Neuron (in vitro differentiated cells): ENCODE data around the gene ACER3.
"Not testable (repeated sequence)": the region's sequence is repeated elsewhere in the genome, so short reads cannot be mapped to it uniquely, and the experiment has no call there.

Experiments
- H2AFZ ChIP-seq: one replicate; pipeline ENCODE4 v1.6.1; 2013; ENCODE audit warnings: low read depth, mild to moderate bottlenecking, inconsistent platforms, low read length, moderate library complexity
- H3K27me3 ChIP-seq: one replicate; pipeline ENCODE4 v1.6.1; 2013; ENCODE audit warnings: low read length; ENCODE audit not compliant: insufficient read depth
- H3K36me3 ChIP-seq: one replicate; pipeline ENCODE4 v1.6.1; 2013; ENCODE audit warnings: low read length; ENCODE audit not compliant: insufficient read depth
- H3K4me1 ChIP-seq: one replicate; pipeline ENCODE4 v1.6.1; 2013; ENCODE audit warnings: low read length; ENCODE audit not compliant: insufficient read depth
- H3K4me3 ChIP-seq: 2 replicates; pipeline ENCODE4 v1.5.1; 2013; ENCODE audit warnings: mild to moderate bottlenecking, low read length, moderate library complexity
- H3K9me3 ChIP-seq: one replicate; pipeline ENCODE4 v1.6.1; 2013; ENCODE audit warnings: low read length

ACER3 gene

GRCh38 chr11:76827005-76827404 lies 33.7 kb upstream of the ACER3 start:
- H3K9me3 ChIP-seq, H2AFZ ChIP-seq, H3K4me3 ChIP-seq, H3K27me3 ChIP-seq, H3K4me1 ChIP-seq, H3K36me3 ChIP-seq: not testable (repeated sequence)

- Histone ChIP-seq H3K36me3 (no peaks in the 10 kb centered on the region), H3K9me3 (no peaks in the 10 kb centered on the region), H2AFZ (no peak overlapping the region), H3K4me1 (no peaks in the 10 kb centered on the region), H3K4me3 (no peak overlapping the region), H3K27me3 (no peaks in the 10 kb centered on the region)
Measured at GRCh38 chr11:76830639-76831327, 29.9 kb upstream of the ACER3 start.

DNA sequence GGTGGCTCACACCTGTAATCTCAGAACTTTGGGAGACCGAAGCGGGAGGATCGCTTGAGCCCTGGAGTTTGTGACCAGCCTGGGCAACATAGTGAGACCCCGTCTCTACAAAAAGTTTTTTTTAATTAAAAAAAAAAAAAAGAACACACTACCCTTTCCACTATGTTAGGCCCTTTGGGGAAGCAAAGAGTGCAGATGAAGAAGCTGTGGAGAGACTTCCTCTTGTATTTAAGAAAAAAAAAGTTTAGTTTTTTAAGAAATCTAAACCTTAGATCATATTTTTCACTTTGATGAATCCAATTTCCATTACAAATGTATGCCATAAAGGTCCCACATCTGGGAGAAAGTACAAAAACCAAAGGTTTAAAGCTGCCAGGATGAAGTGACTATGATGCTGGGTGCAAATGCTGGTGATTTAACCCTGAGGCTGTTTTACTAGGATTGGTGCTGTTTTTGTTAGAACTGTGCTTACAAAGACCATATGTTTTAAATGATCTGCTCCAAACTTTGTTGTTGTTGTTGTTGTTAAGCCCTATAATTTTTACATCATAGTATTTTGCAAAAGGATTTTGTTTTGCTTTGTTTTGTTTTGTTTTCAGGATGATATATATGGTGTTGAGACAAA lies 28.9 kb upstream of the ACER3 start:
- Histone ChIP-seq H3K9me3 (no peaks in the 10 kb centered on the region), H3K27me3 (no peaks in the 10 kb centered on the region), H3K4me1 (peaks cover 2% of the 10 kb centered on the region), H2AFZ (no peak overlapping the region), H3K36me3 (no peaks in the 10 kb centered on the region), H3K4me3 (no peak overlapping the region)

- no peaks in the 10 kb centered on the region for H3K9me3 ChIP-seq
- no peak overlapping the region for H2AFZ ChIP-seq
- H3K4me3 ChIP-seq = no peak overlapping the region
- peaks cover 8% of the 10 kb centered on the region for H3K4me1 ChIP-seq
- H3K27me3 ChIP-seq = no peaks in the 10 kb centered on the region
- no peaks in the 10 kb centered on the region for H3K36me3 ChIP-seq
Measured at GRCh38 chr11:76832361-76832760, 28.4 kb upstream of the ACER3 start.

- Histone ChIP-seq H2AFZ (no peak overlapping the region), H3K27me3 (no peaks in the 10 kb centered on the region), H3K9me3 (no peaks in the 10 kb centered on the region), H3K4me1 (peaks cover 26% of the 10 kb centered on the region), H3K4me3 (no peak overlapping the region), H3K36me3 (no peaks in the 10 kb centered on the region)
Measured at GRCh38 chr11:76834151-76834550, 26.6 kb upstream of the ACER3 start.

GRCh38 chr11:76835036-76835435 lies 25.7 kb upstream of the ACER3 start:
- H3K36me3 ChIP-seq = no peaks in the 10 kb centered on the region
- no peaks in the 10 kb centered on the region for H3K9me3 ChIP-seq
- H3K4me1 ChIP-seq = peaks cover 29% of the 10 kb centered on the region
- no peak overlapping the region for H3K4me3 ChIP-seq
- H3K27me3 ChIP-seq = no peaks in the 10 kb centered on the region
- no peak overlapping the region for H2AFZ ChIP-seq

- peaks cover 29% of the 10 kb centered on the region for H3K4me1 ChIP-seq
- no peak overlapping the region for H2AFZ ChIP-seq
- no peak overlapping the region for H3K4me3 ChIP-seq
- H3K36me3 ChIP-seq = no peaks in the 10 kb centered on the region
- no peaks in the 10 kb centered on the region for H3K27me3 ChIP-seq
- H3K9me3 ChIP-seq = no peaks in the 10 kb centered on the region
Measured at GRCh38 chr11:76835928-76836612, 24.6 kb upstream of the ACER3 start.

- no peaks in the 10 kb centered on the region for H3K36me3 ChIP-seq
- no peaks in the 10 kb centered on the region for H3K27me3 ChIP-seq
- H3K4me1 ChIP-seq = peaks cover 29% of the 10 kb centered on the region
- no peaks in the 10 kb centered on the region for H3K9me3 ChIP-seq
- no peak overlapping the region for H3K4me3 ChIP-seq
- H2AFZ ChIP-seq = no peak overlapping the region
Measured at GRCh38 chr11:76836613-76837291, 24.0 kb upstream of the ACER3 start.

GRCh38 chr11:76837696-76838677 lies 22.7 kb upstream of the ACER3 start:
- Histone ChIP-seq H2AFZ (peak overlapping the region; percentile 7), H3K4me3 (no peak overlapping the region), H3K4me1 (peaks cover 29% of the 10 kb centered on the region), H3K27me3 (no peaks in the 10 kb centered on the region), H3K36me3 (no peaks in the 10 kb centered on the region), H3K9me3 (no peaks in the 10 kb centered on the region)

DNA sequence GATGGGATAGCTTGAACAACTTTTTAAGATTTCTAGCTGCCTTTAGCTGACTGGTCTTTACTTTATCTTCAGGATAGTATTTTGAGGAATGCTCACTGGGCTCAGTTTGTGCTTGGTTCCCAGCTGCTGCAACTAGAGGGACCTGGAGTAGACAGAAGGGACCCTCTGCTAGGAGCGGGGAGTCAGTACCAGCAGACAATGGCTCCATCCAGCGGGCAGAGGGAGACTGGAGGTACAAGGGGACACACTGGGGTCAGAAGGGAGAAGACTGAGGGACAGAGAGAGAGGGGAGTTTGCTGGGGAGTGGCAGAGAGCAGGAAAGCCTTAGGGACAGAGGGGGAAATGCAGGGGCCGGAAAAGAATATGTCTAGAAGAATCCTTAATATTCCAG lies 22.0 kb upstream of the ACER3 start:
- peak overlapping the region; percentile 7 for H2AFZ ChIP-seq
- peaks cover 29% of the 10 kb centered on the region for H3K4me1 ChIP-seq
- H3K9me3 ChIP-seq = no peaks in the 10 kb centered on the region
- H3K4me3 ChIP-seq = no peak overlapping the region
- no peaks in the 10 kb centered on the region for H3K36me3 ChIP-seq
- no peaks in the 10 kb centered on the region for H3K27me3 ChIP-seq

DNA sequence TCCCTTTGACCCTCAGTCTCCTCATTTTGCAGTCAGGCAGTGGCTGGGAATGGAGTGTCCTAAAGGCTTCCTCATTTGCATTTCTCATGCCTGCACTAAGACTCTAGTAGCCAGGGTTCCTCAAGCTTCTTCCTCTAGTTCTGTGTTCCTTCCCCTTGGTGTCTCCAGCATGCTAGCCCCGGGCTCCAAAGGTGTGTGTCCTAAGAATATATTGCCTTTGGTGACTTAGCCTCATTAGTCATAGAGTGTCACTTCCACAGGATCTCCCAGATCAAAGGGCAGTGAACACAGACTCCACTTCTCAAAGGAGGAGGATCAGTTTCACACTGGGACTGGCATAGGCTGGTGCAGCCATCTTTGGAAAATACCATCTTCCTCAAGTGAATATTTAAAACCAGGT lies 21.4 kb upstream of the ACER3 start:
- Histone ChIP-seq H3K9me3 (no peaks in the 10 kb centered on the region), H3K4me3 (no peak overlapping the region), H2AFZ (no peak overlapping the region), H3K4me1 (peaks cover 29% of the 10 kb centered on the region), H3K36me3 (no peaks in the 10 kb centered on the region), H3K27me3 (no peaks in the 10 kb centered on the region)

- Histone ChIP-seq H3K4me3 (no peak overlapping the region), H2AFZ (no peak overlapping the region), H3K9me3 (no peaks in the 10 kb centered on the region), H3K27me3 (no peaks in the 10 kb centered on the region), H3K36me3 (no peaks in the 10 kb centered on the region), H3K4me1 (peaks cover 24% of the 10 kb centered on the region)
Measured at GRCh38 chr11:76841923-76842452, 18.7 kb upstream of the ACER3 start.
